Natural killer cell (primary cell): Measurements from ENCODE around the gene KMO. TPM values are rescaled to one million over a fixed set of nuclear protein-coding genes. Genes with fewer than 3 reads are reported as not detected.

Experiments
- ATAC-seq, 3 donors: fragments of 150-1000 bp in 2 of 3; fragments of 200-7000 bp in 1 of 3; cut with Tn5 transposase; 1 replicate in 1 of 3; 2 replicates in 2 of 3; pipeline ENCODE4 v1.10.0; 2021; ENCODE audit warnings: mild to moderate bottlenecking in 2 of 3, moderate library complexity in 2 of 3
- DNase-seq, 2 donors: peaks; one replicate each; pipeline versions ENCODE4 v3.0.0 to v3.0.0-alpha.2; 2013 to 2021; ENCODE audit warnings: mixed read lengths in 1 of 2
- H3K27ac ChIP-seq: one replicate; pipeline ENCODE4 v1.5.1; 2013; ENCODE audit warnings: mild to moderate bottlenecking, low read length
- H3K27me3 ChIP-seq: one replicate; pipeline ENCODE4 v1.6.1; 2013; ENCODE audit warnings: low read length; ENCODE audit not compliant: control insufficient read depth, insufficient read depth
- H3K36me3 ChIP-seq: one replicate; pipeline ENCODE4 v1.6.1; 2013; ENCODE audit warnings: low read length; ENCODE audit not compliant: control insufficient read depth, insufficient read depth
- H3K4me1 ChIP-seq: one replicate; pipeline ENCODE4 v1.6.1; 2013; ENCODE audit warnings: low read length; ENCODE audit not compliant: control insufficient read depth, insufficient read depth
- H3K4me3 ChIP-seq: one replicate; pipeline ENCODE4 v1.5.1; 2013; ENCODE audit warnings: low read length
- H3K9me3 ChIP-seq: one replicate; pipeline ENCODE4 v1.6.1; 2013; ENCODE audit warnings: low read length; ENCODE audit not compliant: control insufficient read depth, insufficient read depth
- H3K27ac Mint-ChIP-seq, 2 donors: one replicate each; pipeline ENCODE4 v1.8.0; 2022; ENCODE audit warnings: mild to moderate bottlenecking in 2 of 2, mixed read lengths in 2 of 2, moderate library complexity in 1 of 2
- H3K27me3 Mint-ChIP-seq, 2 donors: one replicate each; pipeline ENCODE4 v1.8.0; 2022; ENCODE audit warnings: low read depth in 2 of 2, mixed read lengths in 2 of 2
- H3K36me3 Mint-ChIP-seq: one replicate; pipeline ENCODE4 v1.8.0; 2022; ENCODE audit warnings: mixed read lengths
- H3K4me1 Mint-ChIP-seq, 2 donors: one replicate each; pipeline ENCODE4 v1.8.0; 2022; ENCODE audit warnings: mixed read lengths in 2 of 2
- H3K4me3 Mint-ChIP-seq: one replicate; pipeline ENCODE4 v1.8.0; 2022; ENCODE audit warnings: mild to moderate bottlenecking, moderate library complexity, mixed read lengths
- H3K9me3 Mint-ChIP-seq, 2 donors: one replicate each; pipeline ENCODE4 v1.8.0; 2022; ENCODE audit warnings: mixed read lengths in 2 of 2
- WGBS: methylation state at CpG from one replicate; pipeline ENCODE4 v1.1.7; 2013; ENCODE audit warnings: missing lambda C conversion rate; ENCODE audit not compliant: insufficient coverage; 5-methylcytosine and 5-hydroxymethylcytosine counted together
- intact Hi-C: fragments of 100-400 bp; cut with micrococcal nuclease; formaldehyde crosslinking; loops from one replicate; pipeline ENCODE4 v1.14.2; 2022
- total RNA-seq, 4 donors: library from RNA; stranded (reverse); fragments of 120-200 nt in 1 of 4; gene quantifications; one replicate each; pipeline versions ENCODE4 v1.2.3 to v1.2.4, GENCODE V29; 2013 to 2022
- TF ChIP-seq, protein P1 (sequence below): fragments of 200-600 bp; IDR thresholded peaks from one replicate; pipeline ENCODE4 v1.8.0; 2022; ENCODE audit warnings: antibody characterized with exemption

KMO gene
- 1 to 10 TPM in 1 of 3 donors, under 1 TPM in 1, not detected in 1; 0.97 to 1.1 TPM for total RNA-seq
- total RNA-seq (2013) = 28.6 TPM

DNA sequence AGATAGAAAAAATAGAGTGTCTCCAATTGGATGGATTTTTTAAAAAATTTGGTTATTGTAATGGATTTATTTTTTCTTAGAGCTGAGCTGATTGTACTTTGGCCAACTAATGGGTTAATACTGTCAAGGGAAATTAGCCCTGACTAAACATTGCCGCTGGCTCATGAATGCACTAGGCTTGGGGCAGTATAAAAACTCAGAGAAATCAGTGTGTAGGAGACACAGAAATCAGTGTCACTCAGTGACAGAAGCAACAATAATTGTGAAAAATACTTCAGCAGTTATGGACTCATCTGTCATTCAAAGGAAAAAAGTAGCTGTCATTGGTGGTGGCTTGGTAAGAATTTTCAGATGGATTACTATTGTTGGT is at the start of gene KMO:
Gene KMO, plus strand, starts transcription at position 217 of the 370 bp plus-strand sequence. Its CDS starts 67 bp downstream, at position 284.
- intact Hi-C loops = loop anchor here (5.0 kb wide), 3 partner anchors 315 to 1795 kb away; partner anchors contain the start of gene EXO1
- peak in 1 of 3 donors; percentile 12 for ATAC-seq
- TF ChIP-seq, protein P1, sequence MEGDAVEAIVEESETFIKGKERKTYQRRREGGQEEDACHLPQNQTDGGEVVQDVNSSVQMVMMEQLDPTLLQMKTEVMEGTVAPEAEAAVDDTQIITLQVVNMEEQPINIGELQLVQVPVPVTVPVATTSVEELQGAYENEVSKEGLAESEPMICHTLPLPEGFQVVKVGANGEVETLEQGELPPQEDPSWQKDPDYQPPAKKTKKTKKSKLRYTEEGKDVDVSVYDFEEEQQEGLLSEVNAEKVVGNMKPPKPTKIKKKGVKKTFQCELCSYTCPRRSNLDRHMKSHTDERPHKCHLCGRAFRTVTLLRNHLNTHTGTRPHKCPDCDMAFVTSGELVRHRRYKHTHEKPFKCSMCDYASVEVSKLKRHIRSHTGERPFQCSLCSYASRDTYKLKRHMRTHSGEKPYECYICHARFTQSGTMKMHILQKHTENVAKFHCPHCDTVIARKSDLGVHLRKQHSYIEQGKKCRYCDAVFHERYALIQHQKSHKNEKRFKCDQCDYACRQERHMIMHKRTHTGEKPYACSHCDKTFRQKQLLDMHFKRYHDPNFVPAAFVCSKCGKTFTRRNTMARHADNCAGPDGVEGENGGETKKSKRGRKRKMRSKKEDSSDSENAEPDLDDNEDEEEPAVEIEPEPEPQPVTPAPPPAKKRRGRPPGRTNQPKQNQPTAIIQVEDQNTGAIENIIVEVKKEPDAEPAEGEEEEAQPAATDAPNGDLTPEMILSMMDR = no peak

DNA sequence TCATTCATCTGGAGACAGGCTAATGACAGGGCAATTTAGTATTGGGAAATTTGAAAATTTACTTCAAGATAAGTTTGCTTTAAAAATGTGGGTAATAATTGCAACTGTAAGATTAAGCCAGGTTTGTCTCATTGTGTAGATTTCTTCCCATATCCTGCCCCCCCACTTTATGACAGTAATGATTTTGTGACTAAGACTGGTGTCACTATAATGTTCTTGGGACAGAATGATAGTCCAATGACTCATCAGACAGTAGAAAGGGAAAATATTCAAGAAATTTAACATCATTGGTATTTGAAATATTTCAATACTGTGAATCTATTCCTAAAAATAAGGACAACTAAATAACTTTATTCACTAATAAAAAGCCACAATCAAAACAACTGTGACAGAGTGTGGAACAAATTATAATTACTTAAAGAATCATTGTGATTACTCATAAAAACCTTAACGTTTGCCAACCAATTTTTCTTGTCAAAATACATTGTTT is 49.4 kb upstream of the KMO start:
- Histone ChIP-seq H3K27me3 (no peaks in the 10 kb centered on the region), H3K36me3 (no peaks in the 10 kb centered on the region), H3K4me3 (no peak overlapping the region), H3K4me1 (no peaks in the 10 kb centered on the region), H3K27ac (no peak overlapping the region), H3K9me3 (no peaks in the 10 kb centered on the region)
- intact Hi-C loops = no loop called here
- TF ChIP-seq, protein P1 = no peak
- WGBS = 80% methylated on average over 1 of the region's 1 CpG
- no peaks in the 10 kb centered on the region for H3K36me3 Mint-ChIP-seq
- no peak for ATAC-seq
- no peak for DNase-seq
- no peaks in the 10 kb centered on the region for H3K9me3 Mint-ChIP-seq
- H3K27ac Mint-ChIP-seq = no peak overlapping the region
- H3K4me3 Mint-ChIP-seq = no peak overlapping the region
- no peaks in the 10 kb centered on the region for H3K4me1 Mint-ChIP-seq
- H3K27me3 Mint-ChIP-seq = peaks cover 0 to 8% of the 10 kb centered on the region in 2 donors

More for the DNA sequence above, at the start of gene KMO:
- no peaks in the 10 kb centered on the region for H3K27me3 ChIP-seq
- H3K4me1 ChIP-seq = peaks cover 2% of the 10 kb centered on the region
- H3K27me3 Mint-ChIP-seq = peaks cover 7 to 18% of the 10 kb centered on the region in 2 donors
- no peaks in the 10 kb centered on the region for H3K9me3 Mint-ChIP-seq
- no peaks in the 10 kb centered on the region for H3K9me3 ChIP-seq
- peaks cover 11 to 14% of the 10 kb centered on the region in 2 donors for H3K4me1 Mint-ChIP-seq
- no peaks in the 10 kb centered on the region for H3K36me3 ChIP-seq
- peak within 1 kb of the TSS; percentile 68 for H3K27ac ChIP-seq
- no peaks in the 10 kb centered on the region for H3K36me3 Mint-ChIP-seq
- H3K4me3 Mint-ChIP-seq = peak within 1 kb of the TSS; percentile 99
- DNase-seq = no peak
- 12% methylated on average over 1 of the region's 1 CpG for WGBS
- H3K27ac Mint-ChIP-seq = peak within 1 kb of the TSS; percentile 81 to 87
- peak within 1 kb of the TSS; percentile 75 for H3K4me3 ChIP-seq

- intact Hi-C loops = no loop called here
- Histone ChIP-seq H3K4me1 (no peaks in the 10 kb centered on the region), H3K9me3 (no peaks in the 10 kb centered on the region), H3K27ac (no peak overlapping the region), H3K27me3 (no peaks in the 10 kb centered on the region), H3K4me3 (no peak overlapping the region), H3K36me3 (no peaks in the 10 kb centered on the region)
- H3K9me3 Mint-ChIP-seq = no peaks in the 10 kb centered on the region
- DNase-seq (no peak), ATAC-seq (no peak)
- no peaks in the 10 kb centered on the region for H3K4me1 Mint-ChIP-seq
- H3K36me3 Mint-ChIP-seq = no peaks in the 10 kb centered on the region
- TF ChIP-seq, protein P1 = no peak
- H3K27me3 Mint-ChIP-seq = peaks cover 0 to 8% of the 10 kb centered on the region in 2 donors
- H3K27ac Mint-ChIP-seq = no peak overlapping the region
- no peak overlapping the region for H3K4me3 Mint-ChIP-seq
- WGBS = 81% methylated on average over 2 of the region's 3 CpGs
These were observed 47.0 kb upstream of the KMO start for GRCh38 chr1:241485145-241485544.

DNA sequence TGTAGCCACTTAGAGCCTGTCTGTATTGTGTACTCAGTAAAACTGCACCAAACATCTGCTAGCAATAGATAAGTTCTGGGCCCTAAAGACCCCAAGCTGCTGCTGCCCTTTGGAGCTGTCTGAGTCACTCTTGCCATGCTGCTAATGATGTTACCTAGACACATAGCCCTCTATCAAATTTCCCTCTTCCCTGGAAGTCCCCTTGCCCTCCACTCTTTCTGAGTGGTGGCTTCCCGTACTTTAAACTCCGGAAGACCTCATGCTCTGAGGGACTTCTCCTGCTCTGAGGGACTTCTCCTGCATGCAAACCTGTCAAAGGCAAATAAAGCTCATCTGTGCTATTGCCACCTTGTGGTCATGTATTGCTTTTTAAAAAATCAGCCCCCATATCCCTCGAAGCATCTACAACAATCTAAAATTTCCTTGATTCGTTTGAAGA is 46.6 kb upstream of the KMO start:
- H3K27ac ChIP-seq = no peak overlapping the region
- Mint-ChIP-seq H3K27ac (no peak overlapping the region), H3K9me3 (no peaks in the 10 kb centered on the region), H3K27me3 (peaks cover 0 to 8% of the 10 kb centered on the region in 2 donors), H3K4me3 (no peak overlapping the region), H3K4me1 (no peaks in the 10 kb centered on the region), H3K36me3 (no peaks in the 10 kb centered on the region)
- no peaks in the 10 kb centered on the region for H3K9me3 ChIP-seq
- H3K36me3 ChIP-seq = no peaks in the 10 kb centered on the region
- WGBS = 72% methylated on average over 4 of the region's 4 CpGs
- ATAC-seq = no peak
- TF ChIP-seq, protein P1 = no peak
- H3K4me3 ChIP-seq = no peak overlapping the region
- no peak for DNase-seq
- H3K4me1 ChIP-seq = no peaks in the 10 kb centered on the region
- no peaks in the 10 kb centered on the region for H3K27me3 ChIP-seq
- intact Hi-C loops = no loop called here
